ENCODE measurements around the gene HACD4.

HACD4 gene

GRCh38 chr9:20988671-20989315 is 42.6 kb downstream of the HACD4 start:
- no peak for DNase-seq (ENCODE audit: extremely low read depth, low read depth)
- no peak overlapping the region for H3K4me3 ChIP-seq (replicated peaks; ENCODE audit: low read depth, low read length)
- TF ChIP-seq CTCF (IDR thresholded peaks at IDR 0.05; ENCODE audit: low read depth, low read length, missing control alignments): no peak

GRCh38 chr9:20988061-20988460 is 43.4 kb downstream of the HACD4 start:
- no peak for TF ChIP-seq CTCF (IDR thresholded peaks at IDR 0.05; ENCODE audit: low read depth, low read length, missing control alignments)
- no peak for DNase-seq (ENCODE audit: extremely low read depth, low read depth)
- H3K4me3 ChIP-seq (replicated peaks; ENCODE audit: low read depth, low read length): no peak overlapping the region

DNA sequence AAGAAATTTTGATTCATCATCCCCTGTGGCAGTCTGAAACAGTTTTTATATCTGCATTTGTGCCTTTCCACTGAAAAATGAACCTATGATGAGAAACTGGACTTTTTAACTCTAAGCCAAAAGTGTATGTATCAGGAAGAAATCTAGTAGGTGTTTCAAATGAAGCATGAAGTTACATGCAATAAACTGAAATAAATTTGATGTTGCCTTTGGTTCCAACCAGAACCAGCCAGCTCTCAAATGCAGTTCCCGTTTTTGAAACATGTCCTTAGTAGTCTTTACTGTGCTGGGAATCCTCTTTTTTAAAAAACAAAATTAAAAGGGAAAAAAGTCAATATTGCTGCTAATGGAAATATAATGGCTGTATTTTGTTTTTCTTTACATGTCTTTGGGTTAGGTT is 43.9 kb downstream of the HACD4 start:
- H3K4me3 ChIP-seq (replicated peaks; ENCODE audit: low read depth, low read length): no peak overlapping the region
- no peak for DNase-seq (ENCODE audit: extremely low read depth, low read depth)
- TF ChIP-seq CTCF (IDR thresholded peaks at IDR 0.05; ENCODE audit: low read depth, low read length, missing control alignments): no peak

- TF ChIP-seq CTCF (IDR thresholded peaks at IDR 0.05; ENCODE audit: low read depth, low read length, missing control alignments): no peak
- DNase-seq (ENCODE audit: extremely low read depth, low read depth): no peak
- H3K4me3 ChIP-seq (replicated peaks; ENCODE audit: low read depth, low read length): no peak overlapping the region
Observed at GRCh38 chr9:20985851-20986600, 45.4 kb downstream of the HACD4 start.

DNA sequence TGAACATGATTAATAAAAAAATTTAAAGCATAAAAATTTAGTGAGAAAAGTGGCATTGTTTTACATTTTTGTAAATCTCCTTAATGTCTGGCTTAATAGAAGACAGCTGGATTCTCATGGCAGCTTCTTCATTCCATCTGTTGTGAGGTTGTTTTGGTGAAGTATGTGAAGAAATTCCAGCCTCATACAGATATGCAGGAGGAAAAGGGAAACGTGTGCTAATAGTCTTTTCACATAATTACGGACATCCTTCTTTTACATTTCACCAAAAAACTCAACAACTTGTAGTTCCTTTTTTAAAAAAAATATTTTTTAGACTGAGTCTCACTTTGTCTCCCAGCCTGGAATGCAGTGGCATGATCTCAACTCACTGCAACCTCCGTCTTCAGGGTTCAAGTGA is 46.9 kb downstream of the HACD4 start:
- H3K4me3 ChIP-seq (replicated peaks; ENCODE audit: low read depth, low read length): no peak overlapping the region
- DNase-seq (ENCODE audit: extremely low read depth, low read depth): no peak
- no peak for TF ChIP-seq CTCF (IDR thresholded peaks at IDR 0.05; ENCODE audit: low read depth, low read length, missing control alignments)

DNA sequence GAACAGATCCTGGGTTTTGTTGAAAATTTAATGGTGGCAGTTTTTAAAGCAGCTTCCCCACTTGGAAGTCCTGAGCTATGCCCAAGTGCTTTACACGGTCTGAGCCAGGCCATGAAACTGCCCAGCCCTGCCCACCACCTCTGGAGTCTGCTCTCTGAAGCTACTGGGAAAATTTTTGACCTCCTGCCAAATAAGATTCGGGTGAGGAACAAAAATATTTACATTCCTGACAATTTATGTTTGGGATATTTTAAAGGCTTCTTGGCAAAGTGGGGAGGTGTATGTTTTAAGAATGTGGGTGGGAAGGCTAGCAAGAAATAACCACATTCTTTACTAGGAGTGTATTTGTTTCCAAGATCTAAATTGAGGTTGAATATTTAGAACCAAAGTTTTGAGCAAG is 50.0 kb downstream of the HACD4 start:
- no peak for TF ChIP-seq CTCF (IDR thresholded peaks at IDR 0.05; ENCODE audit: low read depth, low read length, missing control alignments)
- no peak overlapping the region for H3K4me3 ChIP-seq (replicated peaks; ENCODE audit: low read depth, low read length)
- DNase-seq (ENCODE audit: extremely low read depth, low read depth): peak; percentile 53
